22Rv1 (cell line): ENCODE results near the gene ACOX3.

ENCODE experiments used
- ZFX ChIP-seq: fragments of 450-650 bp; IDR thresholded peaks from 2 replicates; pipeline ENCODE4 v1.6.1; 2017; ENCODE audit warnings: antibody characterized with exemption, borderline replicate concordance
- TF ChIP-seq, protein P1 (sequence below): fragments of 450-650 bp; IDR thresholded peaks from 2 replicates; pipeline ENCODE4 v1.5.1; 2017; ENCODE audit warnings: mild to moderate bottlenecking

DNA sequence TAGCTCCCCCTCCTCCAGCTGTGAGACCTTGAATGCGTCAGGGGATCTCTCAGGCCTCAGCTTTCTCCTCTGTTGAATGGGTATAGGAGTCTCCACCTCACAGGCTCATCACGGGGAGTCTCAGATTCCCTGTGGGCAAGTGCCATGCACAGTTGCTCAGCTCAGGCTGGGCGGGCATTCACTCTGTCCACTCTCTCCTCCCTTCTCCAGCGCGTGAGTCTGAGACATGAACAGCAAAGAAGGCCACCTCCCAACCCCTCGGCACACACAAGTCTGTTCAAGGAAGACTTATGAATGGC, 111.0 kb downstream of the ACOX3 start:
- TF ChIP-seq, protein P1, sequence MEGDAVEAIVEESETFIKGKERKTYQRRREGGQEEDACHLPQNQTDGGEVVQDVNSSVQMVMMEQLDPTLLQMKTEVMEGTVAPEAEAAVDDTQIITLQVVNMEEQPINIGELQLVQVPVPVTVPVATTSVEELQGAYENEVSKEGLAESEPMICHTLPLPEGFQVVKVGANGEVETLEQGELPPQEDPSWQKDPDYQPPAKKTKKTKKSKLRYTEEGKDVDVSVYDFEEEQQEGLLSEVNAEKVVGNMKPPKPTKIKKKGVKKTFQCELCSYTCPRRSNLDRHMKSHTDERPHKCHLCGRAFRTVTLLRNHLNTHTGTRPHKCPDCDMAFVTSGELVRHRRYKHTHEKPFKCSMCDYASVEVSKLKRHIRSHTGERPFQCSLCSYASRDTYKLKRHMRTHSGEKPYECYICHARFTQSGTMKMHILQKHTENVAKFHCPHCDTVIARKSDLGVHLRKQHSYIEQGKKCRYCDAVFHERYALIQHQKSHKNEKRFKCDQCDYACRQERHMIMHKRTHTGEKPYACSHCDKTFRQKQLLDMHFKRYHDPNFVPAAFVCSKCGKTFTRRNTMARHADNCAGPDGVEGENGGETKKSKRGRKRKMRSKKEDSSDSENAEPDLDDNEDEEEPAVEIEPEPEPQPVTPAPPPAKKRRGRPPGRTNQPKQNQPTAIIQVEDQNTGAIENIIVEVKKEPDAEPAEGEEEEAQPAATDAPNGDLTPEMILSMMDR = no peak
- TF ChIP-seq ZFX = no peak
